OCI-LY7 (cell line): Measurements from ENCODE around the gene ANK3. TPM values are rescaled to one million over a fixed set of nuclear protein-coding genes. Genes with fewer than 3 reads are reported as not detected.

ENCODE experiments used
- BruUV-seq: library from RNA; stranded (reverse); fragments of 400-500 nt; replicated peaks from 2 replicates; lab custom pipeline; 2021; lab: Mats Ljungman, UMichigan
- CTCF ChIA-PET: fragments of 300-600 bp; sonication (Branson Sonifier 250); formaldehyde crosslinking; loops from one replicate; lab custom pipeline; 2022; ENCODE audit warnings: antibody characterized with exemption; ENCODE audit not compliant: unreplicated experiment; lab: Charles Lee
- POLR2A ChIA-PET: fragments of 300-600 bp; sonication (Branson Sonifier 250); formaldehyde crosslinking; loops from one replicate; lab custom pipeline; 2022; ENCODE audit warnings: antibody characterized with exemption; lab: Charles Lee
- DNase-seq: peaks from one replicate; pipeline ENCODE4 v3.0.0-alpha.2; 2015; ENCODE audit warnings: low spot score
- H2AFZ ChIP-seq: fragments of 200-600 bp; sonication (generic), shearing (Covaris generic); 2 replicates; pipeline ENCODE4 v1.6.1; 2014; ENCODE audit warnings: mild to moderate bottlenecking, antibody characterized with exemption, low read length, moderate library complexity
- H3K27ac ChIP-seq: fragments of 200-600 bp; sonication (generic); 2 replicates; pipeline ENCODE4 v1.5.1; 2014; ENCODE audit warnings: mixed run types, low read depth, mild to moderate bottlenecking, moderate library complexity, low read length, inconsistent platforms; ENCODE audit not compliant: poor library complexity, severe bottlenecking
- H3K36me3 ChIP-seq: fragments of 200-600 bp; sonication (generic); 2 replicates; pipeline ENCODE4 v1.6.1; 2014; ENCODE audit warnings: mild to moderate bottlenecking, antibody characterized with exemption, low read length, moderate library complexity, mixed read lengths; ENCODE audit not compliant: insufficient read depth
- H3K4me1 ChIP-seq: fragments of 200-600 bp; sonication (generic); 2 replicates; pipeline ENCODE4 v1.5.1; 2014; ENCODE audit warnings: mild to moderate bottlenecking, low read length; ENCODE audit not compliant: insufficient read depth, poor library complexity, severe bottlenecking
- H3K4me2 ChIP-seq: fragments of 200-600 bp; sonication (generic); 2 replicates; pipeline ENCODE4 v1.6.1; 2014; ENCODE audit warnings: mild to moderate bottlenecking, low read length
- H3K4me3 ChIP-seq: fragments of 200-600 bp; sonication (generic); 2 replicates; pipeline ENCODE4 v1.5.1; 2014; ENCODE audit warnings: mild to moderate bottlenecking, low read depth, low read length; ENCODE audit not compliant: poor library complexity, severe bottlenecking
- H3K79me2 ChIP-seq: fragments of 200-600 bp; sonication (generic); 2 replicates; pipeline ENCODE4 v1.6.1; 2016; ENCODE audit warnings: low read depth, mild to moderate bottlenecking, low read length, moderate library complexity, mixed read lengths; ENCODE audit not compliant: insufficient read depth
- H3K9me2 ChIP-seq: fragments of 200-600 bp; sonication (generic); 2 replicates; pipeline ENCODE4 v1.6.1; 2016; ENCODE audit warnings: mild to moderate bottlenecking, low read length, mixed read lengths; ENCODE audit not compliant: insufficient read depth
- H3K9me3 ChIP-seq: fragments of 200-600 bp; sonication (generic); 2 replicates; pipeline ENCODE4 v1.6.1; 2014; ENCODE audit warnings: mild to moderate bottlenecking, mixed run types, low read length, mixed read lengths
- H4K20me1 ChIP-seq: fragments of 200-600 bp; sonication (generic); 2 replicates; pipeline ENCODE4 v1.6.1; 2014; ENCODE audit warnings: mild to moderate bottlenecking, antibody characterized with exemption, low read length, moderate library complexity, mixed read lengths; ENCODE audit not compliant: insufficient read depth
- EZH2phosphoT487 ChIP-seq: fragments of 200-600 bp; sonication (generic); IDR thresholded peaks from 2 replicates; pipeline ENCODE4 v1.6.1; 2018; ENCODE audit warnings: low read depth, borderline replicate concordance, mild to moderate bottlenecking, mixed run types, antibody characterized with exemption, low read length, moderate library complexity, mixed read lengths
- intact Hi-C: fragments of 100-400 bp; cut with micrococcal nuclease; formaldehyde crosslinking; loops from one replicate; pipeline ENCODE4 v1.10.0; 2022; ENCODE audit not compliant: unreplicated experiment
- total RNA-seq, 2 experiments: library from RNA; depleted of rRNA in 1 of 2; stranded (reverse); fragments of >200 nt in 1 of 2; shearing (Covaris generic) in 1 of 2; gene quantifications; 2 replicates each; pipeline ENCODE4 v1.2.3, GENCODE V29; 2014 to 2022
- TF ChIP-seq, protein P1 (sequence below): fragments of 200-600 bp; sonication (generic); conservative IDR thresholded peaks from 2 replicates; pipeline ENCODE4 v1.5.1; 2014; ENCODE audit warnings: mild to moderate bottlenecking, antibody characterized with exemption, low read length, moderate library complexity, mixed read lengths

ANK3 gene
- total RNA-seq, 2 experiments from 2014 or later, result 0.13 to 0.49 TPM

- Histone ChIP-seq H3K4me1 (no peaks in the 10 kb centered on the region), H3K9me2 (no peaks in the 10 kb centered on the region), H3K79me2 (no peaks in the 10 kb centered on the region), H4K20me1 (no peaks in the 10 kb centered on the region), H3K27ac (no peak overlapping the region), H3K9me3 (no peaks in the 10 kb centered on the region), H3K36me3 (no peaks in the 10 kb centered on the region), H3K4me2 (no peak overlapping the region), H3K4me3 (no peak overlapping the region), H2AFZ (no peak overlapping the region)
- BruUV-seq, result no TSS peak
- no peak for DNase-seq
- ChIA-PET POLR2A (no interaction called here), CTCF (no interaction called here)
- TF ChIP-seq, protein P1, sequence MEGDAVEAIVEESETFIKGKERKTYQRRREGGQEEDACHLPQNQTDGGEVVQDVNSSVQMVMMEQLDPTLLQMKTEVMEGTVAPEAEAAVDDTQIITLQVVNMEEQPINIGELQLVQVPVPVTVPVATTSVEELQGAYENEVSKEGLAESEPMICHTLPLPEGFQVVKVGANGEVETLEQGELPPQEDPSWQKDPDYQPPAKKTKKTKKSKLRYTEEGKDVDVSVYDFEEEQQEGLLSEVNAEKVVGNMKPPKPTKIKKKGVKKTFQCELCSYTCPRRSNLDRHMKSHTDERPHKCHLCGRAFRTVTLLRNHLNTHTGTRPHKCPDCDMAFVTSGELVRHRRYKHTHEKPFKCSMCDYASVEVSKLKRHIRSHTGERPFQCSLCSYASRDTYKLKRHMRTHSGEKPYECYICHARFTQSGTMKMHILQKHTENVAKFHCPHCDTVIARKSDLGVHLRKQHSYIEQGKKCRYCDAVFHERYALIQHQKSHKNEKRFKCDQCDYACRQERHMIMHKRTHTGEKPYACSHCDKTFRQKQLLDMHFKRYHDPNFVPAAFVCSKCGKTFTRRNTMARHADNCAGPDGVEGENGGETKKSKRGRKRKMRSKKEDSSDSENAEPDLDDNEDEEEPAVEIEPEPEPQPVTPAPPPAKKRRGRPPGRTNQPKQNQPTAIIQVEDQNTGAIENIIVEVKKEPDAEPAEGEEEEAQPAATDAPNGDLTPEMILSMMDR, result no peak
- TF ChIP-seq EZH2phosphoT487, result no peak
- intact Hi-C loops, result no loop called here
Observed at GRCh38 chr10:60182691-60183090, 207.0 kb downstream of the ANK3 start.

DNA sequence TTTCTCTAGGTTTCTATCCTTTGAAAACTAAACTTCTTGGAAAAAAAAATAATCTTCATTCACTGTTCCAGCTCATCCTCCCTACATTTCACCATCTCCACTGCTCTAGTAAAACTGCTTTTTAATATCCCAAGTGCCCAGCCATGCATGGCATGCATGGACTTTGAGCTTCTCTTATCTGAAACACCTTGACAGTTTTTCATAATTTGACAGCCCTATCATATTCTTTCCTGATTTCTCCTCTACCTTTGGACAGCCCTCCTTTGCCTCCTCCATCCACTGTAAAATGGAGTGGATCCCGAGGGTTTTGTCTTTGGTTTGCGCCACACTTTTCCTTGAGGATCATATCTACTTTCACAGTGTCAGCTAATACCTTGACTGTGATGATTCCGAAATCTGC is 212.8 kb downstream of the ANK3 start:
- CTCF ChIA-PET, result no interaction called here
- intact Hi-C loops, result no loop called here
- TF ChIP-seq, protein P1, result no peak
- no peak for TF ChIP-seq EZH2phosphoT487
- no peaks in the 10 kb centered on the region for H4K20me1 ChIP-seq
- H3K4me1 ChIP-seq, result no peaks in the 10 kb centered on the region
- BruUV-seq, result no TSS peak
- no peaks in the 10 kb centered on the region for H3K36me3 ChIP-seq
- no peak overlapping the region for H3K4me2 ChIP-seq
- no peak for DNase-seq
- no peak overlapping the region for H3K4me3 ChIP-seq
- POLR2A ChIA-PET, result interaction anchor here (0.6 to 1.1 kb wide), 3 partner anchors 20 to 539 kb away, joined by 3 to 7 read pairs (median 4); no protein-coding TSS in a partner anchor
- no peak overlapping the region for H2AFZ ChIP-seq
- H3K9me2 ChIP-seq, result no peaks in the 10 kb centered on the region
- no peak overlapping the region for H3K27ac ChIP-seq
- H3K79me2 ChIP-seq, result no peaks in the 10 kb centered on the region
- no peaks in the 10 kb centered on the region for H3K9me3 ChIP-seq

- TF ChIP-seq EZH2phosphoT487, result no peak
- TF ChIP-seq, protein P1, result no peak
- Histone ChIP-seq H2AFZ (no peak overlapping the region), H3K79me2 (no peaks in the 10 kb centered on the region), H4K20me1 (no peaks in the 10 kb centered on the region), H3K9me2 (no peaks in the 10 kb centered on the region), H3K9me3 (no peaks in the 10 kb centered on the region), H3K4me2 (no peak overlapping the region), H3K36me3 (no peaks in the 10 kb centered on the region), H3K4me1 (no peaks in the 10 kb centered on the region), H3K4me3 (no peak overlapping the region), H3K27ac (no peak overlapping the region)
- intact Hi-C loops, result no loop called here
- BruUV-seq, result no TSS peak
- ChIA-PET POLR2A (interaction anchor here (0.6 kb wide), 2 partner anchors 55 to 468 kb away, joined by 3 read pairs; no protein-coding TSS in a partner anchor), CTCF (no interaction called here)
- no peak for DNase-seq
Observed at GRCh38 chr10:60175441-60175971, 214.2 kb downstream of the ANK3 start.
